ENCODE results near the gene TRAPPC10. TPM values are rescaled to one million over a fixed set of nuclear protein-coding genes. Genes with fewer than 3 reads are reported as not detected.

The TRAPPC10 gene
- total and polyA plus RNA-seq, 9 of the 15 experiments (the other 6 are each of a cell fraction or from before 2014, with no cell fraction given), result 1.1 to 33.8 (median 24.3) TPM

- no peaks in the 10 kb centered on the region for H3K9me3 ChIP-seq (replicated peaks; ENCODE audit: control insufficient read depth, insufficient read depth, low read depth, low read length)
- H3K4me2 ChIP-seq (ENCODE audit: insufficient read depth, low read length), result no peak overlapping the region
- ChIA-PET CTCF (ENCODE audit: low intra/inter-chr PET ratio) (no interaction called here), POLR2A (no interaction called here)
- H3K27ac ChIP-seq (ENCODE audit: extremely low read depth, low read depth, low read length), result no peak overlapping the region
- FAIRE-seq, result no peak
- no peaks in the 10 kb centered on the region for H3K9me1 ChIP-seq (ENCODE audit: control insufficient read depth, insufficient read depth, low read length)
- peak; percentile 42 for ATAC-seq
- intact Hi-C loops (cut with micrococcal nuclease) (no loop called here), in situ Hi-C loops (cut with MboI) (no loop called here)
- WGBS (ENCODE audit: insufficient coverage, low coverage, missing lambda C conversion rate), result 40% methylated on average over 22 of the region's 22 CpGs
- BruUV-seq (replicated peaks), result no TSS peak
- H3K9ac ChIP-seq (ENCODE audit: insufficient read depth in 1 of 2, low read depth in 2 of 2, low read length in 2 of 2), result peak overlapping the region in 1 of 2 experiments; percentile 81; a peak in 2 of 4 replicates
- no peak for TF ChIP-seq NFXL1 (CRISPR knock-in tag; IDR thresholded peaks at IDR 0.05)
- no peak for TF ChIP-seq UBTF (IDR thresholded peaks at IDR 0.05; ENCODE audit: borderline replicate concordance in 1 of 2, low read depth in 2 of 2, low read length in 2 of 2)
- TF ChIP-seq TFAP4 (CRISPR knock-in tag; IDR thresholded peaks at IDR 0.05; ENCODE audit: borderline replicate concordance), result no peak
- peak; percentile 20; the same call in 1 of the 2 replicates for TF ChIP-seq ZBTB33 (CRISPR knock-in tag; IDR thresholded peaks at IDR 0.05)
- TF ChIP-seq MAX (CRISPR knock-in tag; IDR thresholded peaks at IDR 0.05), result peak; percentile 2; the same call in 1 of the 2 replicates
- peak; percentile 73 for TF ChIP-seq POLR2G (IDR thresholded peaks at IDR 0.05; ENCODE audit: low read depth, low read length)
- peak; percentile 42 for TF ChIP-seq RBM22 (IDR thresholded peaks at IDR 0.05; ENCODE audit: low read depth, low read length, poor library complexity, severe bottlenecking)
- no peak overlapping the region for H3K4me3 ChIP-seq
- H3K36me3 ChIP-seq (ENCODE audit: control insufficient read depth, insufficient read depth, low read length), result peaks cover 21% of the 10 kb centered on the region; the same call in 2 of the 3 replicates
- H3K4me1 ChIP-seq (replicated peaks in 1 of 2; ENCODE audit: control insufficient read depth in 2 of 2, insufficient read depth in 2 of 2, low read length in 2 of 2), result peaks cover 0 to 51% of the 10 kb centered on the region in 2 experiments; a peak in 3 of 5 replicates
- H3K27me3 ChIP-seq (ENCODE audit: control insufficient read depth in 2 of 2, insufficient read depth in 2 of 2, low read length in 2 of 2), result no peaks in the 10 kb centered on the region
- H2AFZ ChIP-seq (ENCODE audit: low read depth, low read length), result no peak overlapping the region
- peak; percentile 21 to 63 (median 54) for DNase-seq (ENCODE audit: extremely low read depth in 1 of 4, low spot score in 3 of 4)
- no peaks in the 10 kb centered on the region for H3K79me2 ChIP-seq (ENCODE audit: control insufficient read depth, insufficient read depth, low read length)
- H4K20me1 ChIP-seq (replicated peaks; ENCODE audit: control insufficient read depth, insufficient read depth, low read length), result no peaks in the 10 kb centered on the region; the same call in 1 of the 2 replicates
Observed at GRCh38 chr21:43985690-43986251, 26.3 kb upstream of the TRAPPC10 start.

Data from K562 (cell line).